ENCODE results near the gene ENTPD8. TPM values are rescaled to one million over a fixed set of nuclear protein-coding genes. Genes with fewer than 3 reads are reported as not detected.
A peak's percentile ranks its signal among the peaks of the same experiment; 100 is the strongest.
"Not testable (repeated sequence)": the region's sequence is repeated elsewhere in the genome, so short reads cannot be mapped to it uniquely, and the experiment has no call there.

The ENTPD8 gene
- total RNA-seq, 1 experiment from 2014 or later, result not detected

GRCh38 chr9:137411645-137412380, 29.3 kb downstream of the ENTPD8 start:
- peak; percentile 88 for DNase-seq (ENCODE audit: low read depth)

- DNase-seq (ENCODE audit: low read depth), result no peak
Measured at GRCh38 chr9:137411260-137411644, 29.9 kb downstream of the ENTPD8 start.

GRCh38 chr9:137410891-137411249, 30.3 kb downstream of the ENTPD8 start:
- no peak for DNase-seq (ENCODE audit: low read depth)

- DNase-seq (ENCODE audit: low read depth), result not testable (repeated sequence)
Measured at GRCh38 chr9:137410236-137410890, 30.8 kb downstream of the ENTPD8 start.

GRCh38 chr9:137409515-137409914, 31.6 kb downstream of the ENTPD8 start:
- DNase-seq (ENCODE audit: low read depth), result no peak

GRCh38 chr9:137408651-137409405, 32.3 kb downstream of the ENTPD8 start:
- no peak for DNase-seq (ENCODE audit: low read depth)

- no peak for DNase-seq (ENCODE audit: low read depth)
Measured at GRCh38 chr9:137407590-137408300, 33.4 kb downstream of the ENTPD8 start.

GRCh38 chr9:137406876-137407589, 34.1 kb downstream of the ENTPD8 start:
- no peak for DNase-seq (ENCODE audit: low read depth)

- no peak for DNase-seq (ENCODE audit: low read depth)
Measured at GRCh38 chr9:137406085-137406760, 34.9 kb downstream of the ENTPD8 start.

GRCh38 chr9:137405677-137406081, 35.5 kb downstream of the ENTPD8 start:
- no peak for DNase-seq (ENCODE audit: low read depth)

- no peak for DNase-seq (ENCODE audit: low read depth)
Measured at GRCh38 chr9:137404961-137405567, 36.1 kb downstream of the ENTPD8 start.

- DNase-seq (ENCODE audit: low read depth), result no peak
Measured at GRCh38 chr9:137403269-137403668, 37.9 kb downstream of the ENTPD8 start.

- DNase-seq (ENCODE audit: low read depth), result no peak
Measured at GRCh38 chr9:137402746-137403145, 38.4 kb downstream of the ENTPD8 start.

GRCh38 chr9:137398561-137399468, 42.3 kb downstream of the ENTPD8 start:
- DNase-seq (ENCODE audit: low read depth), result no peak

- DNase-seq (ENCODE audit: low read depth), result no peak
Measured at GRCh38 chr9:137397675-137398423, 43.3 kb downstream of the ENTPD8 start.

- no peak for DNase-seq (ENCODE audit: low read depth)
Measured at GRCh38 chr9:137396634-137397367, 44.4 kb downstream of the ENTPD8 start.

- no peak for DNase-seq (ENCODE audit: low read depth)
Measured at GRCh38 chr9:137396227-137396626, 44.9 kb downstream of the ENTPD8 start.

GRCh38 chr9:137395666-137396010, 45.5 kb downstream of the ENTPD8 start:
- no peak for DNase-seq (ENCODE audit: low read depth)

All from RPMI7951 (cell line).